DMS79 treated with DMSO at 0.1 percent for 48 hours (cell line): ENCODE data around the gene DEXI.

Experiments
- DNase-seq: peaks from one replicate; lab custom pipeline; 2025; lab: John Stamatoyannopoulos, UW

The DEXI gene

DNA sequence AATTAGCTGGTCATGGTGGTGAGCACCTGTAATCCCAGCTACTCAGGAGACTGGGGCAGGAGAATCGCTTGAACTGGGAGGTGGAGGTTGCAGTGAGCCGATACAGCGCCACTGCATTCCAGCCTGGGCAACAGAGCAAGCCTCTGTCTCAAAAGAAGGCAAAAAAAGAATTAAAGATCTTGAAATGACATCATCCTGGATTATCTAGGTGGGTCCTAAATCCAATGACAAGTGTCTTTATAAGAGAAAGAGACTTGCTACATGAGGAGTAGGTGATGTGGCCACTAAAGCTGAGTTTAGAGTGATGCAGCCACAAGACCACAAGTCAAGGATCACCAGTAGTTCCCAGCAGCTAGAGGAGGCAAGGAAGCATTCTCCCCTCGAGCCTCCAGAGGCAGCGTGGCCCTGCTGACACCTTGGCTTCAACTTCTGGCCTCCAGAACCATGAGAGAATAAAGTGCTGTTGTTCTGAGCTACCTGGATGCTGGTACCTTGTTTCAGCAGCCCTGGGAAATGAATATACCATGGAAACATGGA, 49.4 kb downstream of the DEXI start:
- DNase-seq: no peak

DNA sequence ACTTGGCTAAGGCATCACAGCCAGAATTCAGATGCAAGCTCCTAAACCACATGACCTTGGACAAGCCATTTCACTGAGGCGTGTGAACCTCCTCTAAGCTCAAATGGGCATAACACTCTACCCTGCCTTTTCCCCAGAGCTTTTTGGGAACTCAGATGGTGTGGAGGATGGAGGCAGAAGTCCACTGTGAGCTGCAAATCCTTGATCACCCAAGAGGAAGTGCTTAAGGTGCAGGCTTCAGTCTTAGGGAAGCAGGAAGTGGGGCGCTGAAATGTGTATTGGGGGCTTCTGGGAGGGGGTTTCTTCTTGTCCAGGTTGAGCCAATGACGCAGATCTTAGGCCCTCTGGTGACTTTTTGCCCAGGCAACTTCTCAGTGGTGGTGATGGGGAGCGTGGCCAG, 52.4 kb downstream of the DEXI start:
- no peak for DNase-seq

DNA sequence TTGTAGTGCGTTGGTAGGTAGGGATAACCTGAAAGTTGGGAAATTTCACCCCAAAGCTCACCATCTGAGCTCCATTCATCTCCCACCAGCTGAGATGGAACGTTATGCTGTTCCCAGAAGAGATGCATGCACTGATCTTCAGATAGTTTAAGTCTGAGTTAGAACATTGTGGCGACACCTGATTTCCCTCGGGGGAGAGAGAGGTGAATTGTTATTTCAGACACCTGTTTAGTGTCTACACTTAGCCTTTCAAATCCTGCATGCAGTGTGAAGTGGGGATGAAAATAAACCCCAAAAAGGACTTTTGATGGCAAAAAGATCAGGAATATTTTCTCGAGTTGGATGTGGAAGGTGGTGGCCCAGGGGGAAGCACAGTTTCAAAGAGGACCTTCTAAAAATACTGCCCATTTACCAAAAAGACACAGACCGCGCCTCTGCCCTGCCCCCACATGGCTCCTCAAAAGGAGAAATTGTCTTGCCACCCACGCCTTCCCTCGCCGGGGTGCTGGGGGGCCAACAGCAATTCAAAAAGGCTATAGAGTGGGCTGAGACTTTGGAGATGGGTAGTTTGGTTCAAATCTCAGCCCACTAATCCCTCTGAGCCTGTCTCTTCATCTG, 53.8 kb downstream of the DEXI start:
- no peak for DNase-seq

DNA sequence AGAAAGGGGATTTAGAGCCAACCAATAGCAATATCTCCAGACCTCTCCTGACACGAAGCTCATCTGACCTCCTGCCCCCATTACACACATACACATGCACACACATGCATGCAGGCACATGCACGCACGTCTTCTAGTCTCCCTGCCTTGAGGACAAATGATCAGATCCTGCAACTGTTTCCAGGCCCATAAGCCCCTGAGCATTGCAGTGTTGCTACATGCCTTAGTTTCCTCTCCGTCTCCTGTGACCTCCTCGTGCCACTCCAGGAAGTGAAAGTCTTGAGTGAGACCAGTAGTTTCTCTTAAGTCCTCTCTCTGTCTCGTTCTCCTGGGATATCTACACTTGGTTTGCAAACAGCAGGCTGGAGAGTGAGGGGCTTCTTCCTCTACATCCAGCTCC, 57.0 kb downstream of the DEXI start:
- no peak for DNase-seq

DNA sequence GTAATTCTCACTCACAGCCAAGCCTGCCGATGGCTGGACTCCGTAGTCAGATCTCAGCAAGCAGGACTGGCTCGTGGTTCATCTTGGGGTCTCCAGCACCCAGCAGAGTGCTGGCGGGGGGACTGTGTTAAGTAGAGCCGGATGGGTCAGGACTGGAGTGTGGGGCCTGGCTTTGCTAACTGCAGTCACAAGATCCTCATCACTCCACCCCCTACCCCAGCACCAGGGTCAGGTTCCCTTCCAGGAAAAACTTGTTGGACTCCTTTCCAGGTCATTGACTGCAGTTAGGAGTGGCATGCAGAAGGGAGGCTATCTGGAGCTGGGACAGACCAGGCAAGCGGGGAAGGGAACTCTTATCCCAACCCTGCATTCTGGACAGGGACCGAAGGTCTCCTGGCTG, 59.3 kb downstream of the DEXI start:
- DNase-seq: no peak

DNA sequence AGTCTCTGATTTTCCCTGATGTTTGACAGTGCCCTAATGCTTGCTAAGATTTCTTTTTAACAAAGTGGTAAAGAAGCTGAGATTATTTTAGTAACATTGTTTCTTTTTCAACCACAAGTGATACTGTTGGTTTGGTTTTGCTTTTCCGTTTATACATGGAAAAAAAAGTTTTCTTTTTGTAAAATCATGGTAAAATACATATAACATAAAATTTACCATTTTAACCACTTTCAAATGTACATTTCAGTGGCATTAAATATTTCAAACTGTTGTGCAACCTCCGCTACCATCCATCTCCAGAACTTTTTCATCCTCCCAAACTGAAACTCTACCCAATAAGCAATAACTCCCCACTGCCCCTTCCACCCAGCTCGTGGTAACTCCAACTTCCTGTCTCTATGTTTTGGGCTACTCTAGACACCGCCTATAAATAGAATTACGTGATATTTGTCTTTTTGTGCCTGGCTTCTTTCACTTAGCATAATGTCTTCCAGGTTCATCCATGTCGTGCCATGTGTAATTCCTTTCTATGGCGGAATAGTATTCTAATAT, 60.7 kb downstream of the DEXI start:
- DNase-seq: no peak

DNA sequence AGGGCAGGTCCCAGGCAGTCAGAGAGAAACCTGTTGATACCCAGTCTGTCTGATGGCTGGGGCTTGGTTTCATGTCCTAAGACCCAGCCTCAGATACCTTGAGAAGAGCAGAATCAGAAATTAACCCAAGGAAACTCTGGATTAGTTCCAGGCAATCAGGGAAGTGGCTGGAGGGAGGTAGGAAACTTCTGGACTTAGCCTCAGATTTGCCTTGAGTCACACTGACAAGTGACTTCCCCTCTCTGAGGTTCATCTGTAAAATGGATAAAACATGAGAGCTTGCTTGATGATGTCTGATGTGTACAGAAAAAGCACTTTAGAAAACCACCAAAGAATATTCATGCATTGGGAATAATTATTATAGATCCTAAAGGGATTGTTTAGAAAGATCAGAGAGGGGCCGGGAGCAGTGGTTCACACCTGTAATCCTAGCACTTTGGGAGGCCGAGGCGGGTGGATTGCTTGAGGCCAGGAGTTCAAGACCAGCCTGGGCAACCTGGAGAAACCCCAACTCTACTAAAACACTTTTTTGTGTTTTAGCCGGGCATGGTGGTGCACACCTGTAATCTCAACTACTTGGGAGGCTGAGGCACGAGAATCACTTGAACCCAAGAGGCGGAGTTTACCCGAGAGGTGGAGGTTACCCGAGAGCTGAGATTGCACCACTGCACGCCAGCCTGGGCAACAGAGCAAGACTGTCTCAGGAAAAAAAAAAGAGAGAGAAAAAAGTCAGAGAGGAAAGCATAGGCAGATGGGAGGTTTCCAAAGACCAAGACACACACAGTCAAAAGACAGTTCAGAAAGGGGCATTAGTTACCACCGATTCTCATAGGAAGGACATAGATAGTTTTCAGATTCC, 61.4 kb downstream of the DEXI start:
- DNase-seq: no peak

DNA sequence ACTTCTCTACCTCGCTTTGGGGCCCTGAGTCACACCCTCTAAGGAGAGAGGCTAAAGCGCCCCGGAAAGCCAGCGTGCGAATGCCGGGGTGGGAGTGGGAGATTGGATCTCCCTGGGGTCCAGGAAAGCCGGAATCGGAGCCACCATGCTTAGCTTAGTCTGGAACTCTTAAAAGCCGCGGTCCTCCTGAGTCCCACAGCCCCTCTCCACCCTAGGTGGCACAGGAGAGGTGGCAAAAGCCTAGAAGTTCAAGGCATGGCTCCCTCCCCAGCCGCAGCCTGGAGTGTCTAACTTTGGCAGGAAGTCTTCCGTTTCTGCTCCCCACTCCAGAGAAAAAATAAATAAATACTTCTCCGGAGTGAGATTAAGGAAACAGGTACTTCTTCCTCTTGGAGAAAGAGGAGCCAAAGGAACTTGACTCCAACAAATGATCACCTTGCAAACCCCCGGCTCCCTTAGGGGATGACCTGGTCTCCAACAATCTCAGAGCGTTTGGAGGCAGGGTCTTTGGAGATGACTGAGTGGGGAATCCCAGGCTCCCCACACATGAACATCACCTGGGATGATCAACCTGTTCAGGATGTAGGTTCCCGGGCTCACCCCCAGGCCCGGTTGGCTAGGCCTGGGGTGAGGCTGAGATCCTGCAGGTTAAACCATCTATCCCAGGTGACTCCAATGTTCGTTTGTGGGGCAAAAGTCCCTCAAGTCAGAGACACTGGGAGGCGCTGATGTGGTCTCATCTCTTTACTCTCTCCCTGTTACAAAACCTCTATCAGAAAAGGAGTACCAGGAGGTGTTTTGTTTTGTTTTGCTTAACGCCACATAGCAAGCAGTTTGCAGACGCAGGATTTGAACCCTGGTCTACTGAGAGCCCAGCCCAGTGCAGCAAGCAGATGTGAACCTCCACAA, 62.3 kb downstream of the DEXI start:
- no peak for DNase-seq
